K562 (cell line): ENCODE data around the gene NRM. TPM values are rescaled to one million over a fixed set of nuclear protein-coding genes. Genes with fewer than 3 reads are reported as not detected.
A peak's percentile ranks its signal among the peaks of the same experiment; 100 is the strongest.

Experiments used
- ATAC-seq: fragments of 200-7000 bp; cut with Tn5 transposase; 3 replicates; pipeline ENCODE4 v1.9.1; 2020; ENCODE audit warnings: moderate library complexity
- BruUV-seq: library from RNA; stranded (reverse); fragments of 400-500 nt; replicated peaks from 2 replicates; lab custom pipeline; 2021; lab: Mats Ljungman, UMichigan
- CTCF ChIA-PET: fragments of 300-600 bp; formaldehyde crosslinking; extraction: SDS; loops from one replicate; lab custom pipeline; 2021; ENCODE audit warnings: low intra/inter-chr PET ratio; lab: Yijun Ruan, JAX
- POLR2A ChIA-PET: fragments of 300-600, 350-650 bp; sonication (Branson Sonifier 250); formaldehyde crosslinking; extraction: SDS; loops from one replicate; lab custom pipeline; 2021; ENCODE audit warnings: antibody characterized with exemption, inconsistent platforms; lab: Yijun Ruan, JAX
- DNase-seq, 4 experiments: peaks; one replicate each; pipeline versions ENCODE4 v3.0.0 to v3.0.0-alpha.2; 2011 to 2018; ENCODE audit warnings: low spot score in 3 of 4, mixed read lengths in 3 of 4; ENCODE audit errors: extremely low read depth in 1 of 4
- FAIRE-seq: peaks from 2 replicates; lab custom pipeline; 2011; peaks lifted over from hg19 to GRCh38; lab: Jason Lieb, UNC
- H2AFZ ChIP-seq: 2 replicates; pipeline ENCODE4 v1.6.0; 2011; ENCODE audit warnings: low read depth, low read length, control low read depth, inconsistent platforms
- H3K27ac ChIP-seq: fragments of 200-600 bp; 3 replicates; pipeline ENCODE4 v1.8.0; 2011; ENCODE audit warnings: low read depth, mild to moderate bottlenecking, control low read depth, inconsistent platforms, low read length, moderate library complexity, mixed read lengths; ENCODE audit errors: extremely low read depth
- H3K27me3 ChIP-seq, 2 experiments: fragments of 300-600 bp in 1 of 2; 2 replicates in 1 of 2; 3 replicates in 1 of 2; pipeline versions ENCODE4 v1.6.0 to v1.8.0; 2011; ENCODE audit warnings: inconsistent platforms in 2 of 2, low read length in 2 of 2, mild to moderate bottlenecking in 1 of 2, mixed read lengths in 1 of 2, moderate library complexity in 1 of 2; ENCODE audit not compliant: control insufficient read depth in 2 of 2, insufficient read depth in 2 of 2
- H3K36me3 ChIP-seq: fragments of 300-600 bp; 3 replicates; pipeline ENCODE4 v1.8.0; 2011; ENCODE audit warnings: mild to moderate bottlenecking, low read length, inconsistent platforms; ENCODE audit not compliant: control insufficient read depth, insufficient read depth
- H3K4me1 ChIP-seq, 2 experiments: fragments of 200-600 bp in 1 of 2; replicated peaks in 1 of 2; 2 replicates in 1 of 2; 3 replicates in 1 of 2; pipeline versions ENCODE4 v1.5.1 to v1.8.0; 2011; ENCODE audit warnings: inconsistent platforms in 2 of 2, low read length in 2 of 2, mild to moderate bottlenecking in 1 of 2, mixed read lengths in 1 of 2, moderate library complexity in 1 of 2; ENCODE audit not compliant: control insufficient read depth in 2 of 2, insufficient read depth in 2 of 2
- H3K4me2 ChIP-seq: 2 replicates; pipeline ENCODE4 v1.6.1; 2011; ENCODE audit warnings: low read length, control low read depth, inconsistent platforms, mixed read lengths; ENCODE audit not compliant: insufficient read depth
- H3K4me3 ChIP-seq: fragments of 200-600 bp; sonication (generic), shearing (Covaris generic); 2 replicates; pipeline ENCODE4 v1.5.1; 2016; ENCODE audit warnings: control low read depth, inconsistent platforms
- H3K79me2 ChIP-seq: fragments of 200-600 bp; 3 replicates; pipeline ENCODE4 v1.8.0; 2011; ENCODE audit warnings: low read length, inconsistent platforms; ENCODE audit not compliant: control insufficient read depth, insufficient read depth
- H3K9ac ChIP-seq, 2 experiments: 2 replicates each; pipeline versions ENCODE4 v1.6.0 to v1.6.1; 2011; ENCODE audit warnings: low read depth in 2 of 2, low read length in 2 of 2, control low read depth in 1 of 2, inconsistent platforms in 1 of 2, mild to moderate bottlenecking in 1 of 2, mixed read lengths in 1 of 2; ENCODE audit not compliant: insufficient read depth in 1 of 2
- H3K9me1 ChIP-seq: one replicate; pipeline ENCODE4 v1.6.0; 2011; ENCODE audit warnings: inconsistent platforms, mild to moderate bottlenecking, low read length, moderate library complexity; ENCODE audit not compliant: control insufficient read depth, insufficient read depth
- H3K9me3 ChIP-seq: replicated peaks from 2 replicates; pipeline ENCODE4 v1.5.1; 2011; ENCODE audit warnings: low read depth, low read length, inconsistent platforms; ENCODE audit not compliant: control insufficient read depth, insufficient read depth
- H4K20me1 ChIP-seq: replicated peaks from 2 replicates; pipeline ENCODE4 v1.6.1; 2011; ENCODE audit warnings: low read length, inconsistent platforms, mixed read lengths; ENCODE audit not compliant: control insufficient read depth, insufficient read depth
- CHD4 ChIP-seq: fragments of 200-600 bp; sonication (generic); IDR thresholded peaks from 3 replicates; pipeline ENCODE4 v1.6.1; 2012; ENCODE audit warnings: low read depth, mild to moderate bottlenecking, mixed read lengths, low read length, inconsistent platforms; ENCODE audit not compliant: insufficient read depth, insufficient replicate concordance, poor library complexity, severe bottlenecking
- FUS ChIP-seq: fragments of 200-400 bp; formaldehyde crosslinking; optimal IDR thresholded peaks from 2 replicates; pipeline ENCODE3; 2017; ENCODE audit warnings: low read depth, low read length
- HDAC1 ChIP-seq, 2 experiments: fragments of 450-650 bp; IDR thresholded peaks; 2 replicates each; pipeline ENCODE4 v1.6.1; 2016 to 2017; ENCODE audit warnings: inconsistent platforms in 1 of 2, mild to moderate bottlenecking in 1 of 2, moderate library complexity in 1 of 2
- HMG20B ChIP-seq: fragments of 250-450 bp; sonication (Bioruptor Pico); IDR thresholded peaks from 2 replicates; pipeline ENCODE4 v1.5.0; 2021; ENCODE audit warnings: mild to moderate bottlenecking
- NFRKB ChIP-seq: fragments of 450-650 bp; IDR thresholded peaks from 2 replicates; pipeline ENCODE4 v1.6.1; 2016; ENCODE audit warnings: low read depth
- NFYB ChIP-seq: IDR thresholded peaks from 2 replicates; pipeline ENCODE4 v1.6.1; 2011; ENCODE audit warnings: mild to moderate bottlenecking, moderate library complexity; ENCODE audit not compliant: insufficient read length; ENCODE audit errors: extremely low read depth
- PRMT5 ChIP-seq: sonication (generic); formaldehyde crosslinking; IDR thresholded peaks from 2 replicates; pipeline ENCODE4 v1.5.0; 2020; ENCODE audit warnings: missing genetic modification reagents
- RFX7 ChIP-seq: fragments of 250-450 bp; sonication (Bioruptor Pico); IDR thresholded peaks from 2 replicates; pipeline ENCODE4 v1.5.1; 2021; ENCODE audit warnings: mild to moderate bottlenecking
- RNF2 ChIP-seq: sonication (generic); IDR thresholded peaks from 2 replicates; pipeline ENCODE4 v1.6.1; 2016
- TAF7 ChIP-seq: fragments of 450-650 bp; IDR thresholded peaks from 2 replicates; pipeline ENCODE4 v1.6.1; 2016; ENCODE audit warnings: missing genetic modification characterization, missing compliant biosample characterization
- ZBTB1 ChIP-seq: sonication (generic); formaldehyde crosslinking; IDR thresholded peaks from 2 replicates; pipeline ENCODE4 v1.8.1; 2023; ENCODE audit warnings: missing genetic modification reagents, low read depth, mild to moderate bottlenecking, borderline replicate concordance
- ZBTB8A ChIP-seq: fragments of 450-650 bp; IDR thresholded peaks from 2 replicates; pipeline ENCODE4 v1.6.1; 2018; ENCODE audit warnings: mild to moderate bottlenecking, moderate library complexity; ENCODE audit not compliant: partially characterized antibody
- WGBS: fragments of 100-300 bp; shearing (Covaris generic); methylation state at CpG from one replicate; pipeline ENCODE4 v1.1.6; 2016; ENCODE audit warnings: low coverage, mixed read lengths; ENCODE audit not compliant: insufficient coverage; ENCODE audit errors: missing lambda C conversion rate; 5-methylcytosine and 5-hydroxymethylcytosine counted together
- in situ Hi-C: fragments of 300-500 bp; cut with MboI; formaldehyde crosslinking; loops from 4 replicates; pipeline ENCODE4 v1.15.0; 2018; ENCODE audit warnings: inconsistent platforms, mixed read lengths
- intact Hi-C: fragments of 100-400 bp; cut with micrococcal nuclease; formaldehyde crosslinking; loops from 2 replicates; pipeline ENCODE4 v1.14.2; 2022
- polyA plus RNA-seq, 8 experiments: library from polyadenylated mRNA; depleted of rRNA in 4 of 8; stranded (reverse) in 5 of 8; unstranded in 3 of 8; fragments of >200 nt; fragmentation: Nextera tagmentation in 2 of 8; fragmentation: Illumina TruSeq in 1 of 8; extraction: Ambion mirVana in 2 of 8; extraction: Trizol in 1 of 8; gene quantifications; 2 replicates each; pipeline versions ENCODE4 v1.2.1 to v1.2.3, GENCODE V29; 2011 to 2014; ENCODE audit warnings: inconsistent platforms in 1 of 8, missing spikeins in 1 of 8
- total RNA-seq, 7 experiments: library from RNA; depleted of rRNA in 6 of 7; stranded (reverse); fragments of >200 nt in 6 of 7; fragmentation: Illumina TruSeq in 2 of 7; extraction: Trizol in 2 of 7; gene quantifications; 2 replicates each; pipeline versions ENCODE4 v1.2.1 to v1.2.3, GENCODE V29; 2011 to 2021; ENCODE audit warnings: low replicate concordance in 1 of 7
- TF ChIP-seq, protein P1 (sequence below): sonication (generic); formaldehyde crosslinking; IDR thresholded peaks from 2 replicates; pipeline ENCODE4 v1.8.0; 2022; ENCODE audit warnings: mild to moderate bottlenecking, missing genetic modification reagents

Gene NRM
- total and polyA plus RNA-seq, 9 of the 15 experiments (the other 6 are each of a cell fraction or from before 2014, with no cell fraction given) = 9.7 to 58.2 (median 18.1) TPM

DNA sequence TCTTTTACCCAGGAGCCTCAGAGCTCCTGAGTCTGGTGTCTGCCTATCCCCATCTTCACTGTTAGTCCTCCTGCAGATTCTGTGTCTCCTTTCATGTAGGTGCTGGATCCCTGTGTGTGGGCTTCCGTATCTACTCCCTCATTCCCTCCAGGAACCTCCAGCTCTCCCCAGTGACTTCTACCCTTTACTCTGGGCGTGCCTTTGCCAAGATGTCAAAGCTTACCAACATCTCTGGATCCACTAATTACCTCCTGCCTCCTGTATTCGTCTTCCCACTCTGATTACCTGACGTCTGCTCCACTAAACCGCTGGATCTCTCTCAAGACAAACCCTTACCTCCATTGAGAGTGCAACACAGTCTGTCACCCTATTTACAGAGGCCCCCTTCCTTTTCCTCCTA lies 46.0 kb downstream of the NRM start:
- Histone ChIP-seq H3K9ac (peak overlapping the region in 1 of 2 experiments; percentile 44; a peak in 1 of 4 replicates), H4K20me1 (no peaks in the 10 kb centered on the region), H3K79me2 (peaks cover 43% of the 10 kb centered on the region), H3K4me1 (peaks cover 15 to 32% of the 10 kb centered on the region in 2 experiments), H2AFZ (no peak overlapping the region), H3K27ac (no peak overlapping the region), H3K36me3 (peaks cover 26% of the 10 kb centered on the region), H3K4me2 (no peak overlapping the region), H3K4me3 (no peak overlapping the region), H3K9me3 (no peaks in the 10 kb centered on the region; the same call in 1 of the 2 replicates), H3K27me3 (no peaks in the 10 kb centered on the region), H3K9me1 (no peaks in the 10 kb centered on the region)
- intact Hi-C loops = no loop called here
- FAIRE-seq (no peak), DNase-seq (no peak), ATAC-seq (no peak)
- POLR2A ChIA-PET = interaction anchor here (0.5 to 3.9 kb wide), 4 partner anchors 31 to 1750 kb away, joined by 3 to 46 read pairs (median 3); no protein-coding TSS in a partner anchor
- 73% methylated on average over 5 of the region's 5 CpGs for WGBS
- no TSS peak for BruUV-seq
- in situ Hi-C loops = no loop called here
- CTCF ChIA-PET = interaction anchor here (0.6 kb wide), 1 partner anchor 96 kb away, joined by 4 read pairs; no protein-coding TSS in a partner anchor
- TF ChIP-seq, protein P1, sequence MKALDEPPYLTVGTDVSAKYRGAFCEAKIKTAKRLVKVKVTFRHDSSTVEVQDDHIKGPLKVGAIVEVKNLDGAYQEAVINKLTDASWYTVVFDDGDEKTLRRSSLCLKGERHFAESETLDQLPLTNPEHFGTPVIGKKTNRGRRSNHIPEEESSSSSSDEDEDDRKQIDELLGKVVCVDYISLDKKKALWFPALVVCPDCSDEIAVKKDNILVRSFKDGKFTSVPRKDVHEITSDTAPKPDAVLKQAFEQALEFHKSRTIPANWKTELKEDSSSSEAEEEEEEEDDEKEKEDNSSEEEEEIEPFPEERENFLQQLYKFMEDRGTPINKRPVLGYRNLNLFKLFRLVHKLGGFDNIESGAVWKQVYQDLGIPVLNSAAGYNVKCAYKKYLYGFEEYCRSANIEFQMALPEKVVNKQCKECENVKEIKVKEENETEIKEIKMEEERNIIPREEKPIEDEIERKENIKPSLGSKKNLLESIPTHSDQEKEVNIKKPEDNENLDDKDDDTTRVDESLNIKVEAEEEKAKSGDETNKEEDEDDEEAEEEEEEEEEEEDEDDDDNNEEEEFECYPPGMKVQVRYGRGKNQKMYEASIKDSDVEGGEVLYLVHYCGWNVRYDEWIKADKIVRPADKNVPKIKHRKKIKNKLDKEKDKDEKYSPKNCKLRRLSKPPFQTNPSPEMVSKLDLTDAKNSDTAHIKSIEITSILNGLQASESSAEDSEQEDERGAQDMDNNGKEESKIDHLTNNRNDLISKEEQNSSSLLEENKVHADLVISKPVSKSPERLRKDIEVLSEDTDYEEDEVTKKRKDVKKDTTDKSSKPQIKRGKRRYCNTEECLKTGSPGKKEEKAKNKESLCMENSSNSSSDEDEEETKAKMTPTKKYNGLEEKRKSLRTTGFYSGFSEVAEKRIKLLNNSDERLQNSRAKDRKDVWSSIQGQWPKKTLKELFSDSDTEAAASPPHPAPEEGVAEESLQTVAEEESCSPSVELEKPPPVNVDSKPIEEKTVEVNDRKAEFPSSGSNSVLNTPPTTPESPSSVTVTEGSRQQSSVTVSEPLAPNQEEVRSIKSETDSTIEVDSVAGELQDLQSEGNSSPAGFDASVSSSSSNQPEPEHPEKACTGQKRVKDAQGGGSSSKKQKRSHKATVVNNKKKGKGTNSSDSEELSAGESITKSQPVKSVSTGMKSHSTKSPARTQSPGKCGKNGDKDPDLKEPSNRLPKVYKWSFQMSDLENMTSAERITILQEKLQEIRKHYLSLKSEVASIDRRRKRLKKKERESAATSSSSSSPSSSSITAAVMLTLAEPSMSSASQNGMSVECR = no peak
- no peak for TF ChIP-seq HMG20B (CRISPR knock-in tag)
- TF ChIP-seq RNF2 = no peak
- TF ChIP-seq NFYB = no peak
- TF ChIP-seq ZBTB8A = no peak
- no peak for TF ChIP-seq RFX7 (CRISPR knock-in tag)
- no peak for TF ChIP-seq FUS
- no peak for TF ChIP-seq NFRKB
- no peak for TF ChIP-seq ZBTB1 (CRISPR knock-in tag)
- no peak for TF ChIP-seq CHD4
- no peak for TF ChIP-seq HDAC1 (IDR thresholded peaks at IDR 0.05)
- TF ChIP-seq PRMT5 (CRISPR knock-in tag) = no peak
- no peak for TF ChIP-seq TAF7 (tag)
